LNCaP clone FGC (cell line): Measurements from ENCODE around the gene ATP1B3.

Experiments
- DNase-seq: peaks from one replicate; pipeline ENCODE4 v3.0.0-alpha.2; 2011; ENCODE audit warnings: low read depth
- H3K4me3 ChIP-seq: 2 replicates; pipeline ENCODE4 v1.5.1; 2011; ENCODE audit warnings: mild to moderate bottlenecking, low read depth, low read length, control low read depth
- TF ChIP-seq, protein P1 (sequence below): IDR thresholded peaks from 2 replicates; pipeline ENCODE4 v1.5.1; 2012; ENCODE audit warnings: mild to moderate bottlenecking; ENCODE audit not compliant: control insufficient read depth, insufficient read depth; ENCODE audit errors: extremely low read depth

Gene ATP1B3

DNA sequence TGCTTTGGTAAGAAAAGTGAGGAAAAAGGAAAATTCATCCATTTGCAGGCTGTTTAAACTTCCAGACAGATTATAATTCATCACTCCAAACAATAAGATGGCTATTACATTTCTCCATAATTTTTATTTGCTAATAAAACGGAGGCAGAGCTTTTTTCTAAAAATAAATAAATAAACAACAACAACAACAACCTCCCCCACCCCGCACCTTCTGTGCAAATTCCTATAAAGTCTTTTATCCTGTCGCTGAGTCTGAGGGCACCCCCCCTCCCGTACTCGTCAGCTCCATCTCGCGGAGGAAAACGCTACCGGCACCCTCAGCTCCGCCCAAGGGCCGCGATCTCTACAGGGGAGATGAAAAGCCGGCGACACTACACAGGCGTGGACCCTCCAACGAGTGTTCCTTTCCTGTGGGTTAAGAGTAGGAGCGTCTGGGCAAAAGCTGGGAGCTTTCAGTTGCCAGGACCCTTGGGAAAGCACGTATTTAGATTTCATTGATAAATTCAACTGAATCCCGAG is 1.0 kb upstream of the ATP1B3 start:
- DNase-seq, result no peak
- TF ChIP-seq, protein P1, sequence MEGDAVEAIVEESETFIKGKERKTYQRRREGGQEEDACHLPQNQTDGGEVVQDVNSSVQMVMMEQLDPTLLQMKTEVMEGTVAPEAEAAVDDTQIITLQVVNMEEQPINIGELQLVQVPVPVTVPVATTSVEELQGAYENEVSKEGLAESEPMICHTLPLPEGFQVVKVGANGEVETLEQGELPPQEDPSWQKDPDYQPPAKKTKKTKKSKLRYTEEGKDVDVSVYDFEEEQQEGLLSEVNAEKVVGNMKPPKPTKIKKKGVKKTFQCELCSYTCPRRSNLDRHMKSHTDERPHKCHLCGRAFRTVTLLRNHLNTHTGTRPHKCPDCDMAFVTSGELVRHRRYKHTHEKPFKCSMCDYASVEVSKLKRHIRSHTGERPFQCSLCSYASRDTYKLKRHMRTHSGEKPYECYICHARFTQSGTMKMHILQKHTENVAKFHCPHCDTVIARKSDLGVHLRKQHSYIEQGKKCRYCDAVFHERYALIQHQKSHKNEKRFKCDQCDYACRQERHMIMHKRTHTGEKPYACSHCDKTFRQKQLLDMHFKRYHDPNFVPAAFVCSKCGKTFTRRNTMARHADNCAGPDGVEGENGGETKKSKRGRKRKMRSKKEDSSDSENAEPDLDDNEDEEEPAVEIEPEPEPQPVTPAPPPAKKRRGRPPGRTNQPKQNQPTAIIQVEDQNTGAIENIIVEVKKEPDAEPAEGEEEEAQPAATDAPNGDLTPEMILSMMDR, result peak; percentile 85

DNA sequence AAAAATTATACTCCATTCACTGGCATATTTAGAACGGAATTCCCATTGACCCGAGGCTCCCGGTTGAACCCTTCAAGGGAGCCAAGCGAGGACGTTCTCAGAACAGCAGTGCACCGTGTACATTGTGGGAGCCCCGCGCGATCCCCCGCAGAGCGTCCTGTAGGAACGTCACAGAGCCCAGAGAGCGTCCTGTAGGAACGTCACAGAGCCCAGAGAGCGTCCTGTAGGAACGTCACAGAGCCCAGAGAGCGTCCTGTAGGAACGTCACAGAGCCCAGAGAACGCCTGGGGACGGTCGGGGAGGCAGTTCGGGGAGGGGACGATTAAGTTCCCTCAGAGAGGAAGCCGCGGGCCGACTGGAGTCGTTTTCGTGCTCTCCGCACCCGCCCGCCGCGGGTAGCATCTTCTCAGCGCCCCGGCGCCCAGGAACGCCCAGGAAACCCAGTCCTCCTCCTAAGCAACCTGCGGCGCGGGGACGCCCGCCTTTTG is 506 bp upstream of the ATP1B3 start:
- peak overlapping the region; percentile 82 for H3K4me3 ChIP-seq
- TF ChIP-seq, protein P1, result no peak
- DNase-seq, result no peak

More for the DNA sequence above, 1.0 kb upstream of the ATP1B3 start:
- H3K4me3 ChIP-seq, result peak overlapping the region; percentile 82

DNA sequence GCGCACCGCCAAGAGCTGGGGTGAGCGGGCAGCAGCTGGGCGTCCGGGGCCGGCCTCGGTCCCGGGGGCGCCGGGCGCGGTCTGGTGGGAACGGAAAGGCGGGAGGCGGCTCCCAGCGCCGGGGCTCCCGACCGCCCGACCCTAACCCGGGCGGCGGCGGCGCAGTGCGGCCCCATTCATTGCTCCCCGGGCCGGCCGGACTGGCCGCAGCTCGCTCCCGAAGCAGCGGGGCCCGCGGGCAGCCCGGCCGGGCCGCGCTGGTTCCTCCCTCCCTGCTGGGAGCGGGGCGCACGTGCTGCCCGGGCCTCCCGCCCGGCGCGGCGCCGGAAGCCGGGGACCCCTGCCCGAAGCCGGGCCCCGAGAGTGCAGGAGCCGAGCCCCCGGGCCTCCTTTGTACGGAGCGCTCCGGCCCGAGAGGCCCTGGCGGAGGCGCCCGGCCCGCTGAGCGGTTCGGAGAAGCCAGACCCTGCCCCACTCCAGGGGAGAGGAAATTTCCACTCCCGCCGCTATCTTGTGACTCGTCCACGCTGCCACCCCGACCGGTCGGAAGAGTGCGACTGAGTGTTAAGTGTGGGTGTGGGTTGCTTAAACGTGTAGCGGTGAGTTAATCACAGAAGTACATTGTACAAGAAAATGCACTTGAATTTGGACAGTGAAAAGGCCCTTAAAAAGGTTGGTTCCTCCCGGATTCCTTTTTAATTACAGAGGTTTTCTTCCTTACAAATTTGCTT is 613 bp downstream of the ATP1B3 start:
- TF ChIP-seq, protein P1, result no peak
- DNase-seq, result no peak
- H3K4me3 ChIP-seq, result peak overlapping the region; percentile 82

DNA sequence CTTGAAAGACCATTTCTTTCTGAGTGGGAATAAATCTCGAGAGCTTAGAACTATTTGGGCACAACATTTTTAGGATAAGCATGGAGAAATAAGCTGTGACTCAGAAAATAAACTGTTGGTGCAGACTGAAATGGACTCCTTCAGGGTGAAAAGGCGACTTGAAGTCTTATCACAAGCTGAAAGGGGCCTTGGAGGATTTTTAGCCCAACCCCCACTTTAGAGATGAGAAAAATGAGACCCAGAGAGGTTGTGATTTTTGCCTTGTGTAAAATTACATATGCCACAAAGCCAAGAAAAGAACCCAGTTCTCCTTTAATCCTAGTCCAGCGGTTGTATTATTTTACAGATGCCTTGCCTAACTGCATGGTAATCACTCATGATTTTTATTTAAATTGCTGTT is 1.5 kb downstream of the ATP1B3 start:
- peak overlapping the region; percentile 82 for H3K4me3 ChIP-seq
- TF ChIP-seq, protein P1, result no peak
- DNase-seq, result no peak

DNA sequence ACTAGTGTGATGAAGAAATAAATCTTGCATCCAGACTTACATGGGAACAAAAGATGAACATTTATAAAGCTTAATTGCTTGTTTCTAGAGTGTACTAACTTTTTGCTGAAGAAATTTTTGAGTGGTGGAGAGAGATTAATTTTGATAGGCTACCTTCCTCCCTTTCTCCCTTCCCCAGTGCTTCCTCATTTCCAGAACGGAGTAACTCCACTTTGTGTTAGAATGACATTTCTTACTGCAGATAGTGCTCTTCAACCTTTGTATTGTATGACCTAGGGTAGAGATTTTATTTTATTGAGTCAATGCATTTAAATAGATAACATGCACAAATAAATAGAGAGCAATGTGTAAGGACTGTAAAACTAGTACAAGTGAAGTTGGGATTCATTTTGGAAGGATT is 1.9 kb downstream of the ATP1B3 start:
- no peak for DNase-seq
- H3K4me3 ChIP-seq, result peak overlapping the region; percentile 82
- TF ChIP-seq, protein P1, result no peak

DNA sequence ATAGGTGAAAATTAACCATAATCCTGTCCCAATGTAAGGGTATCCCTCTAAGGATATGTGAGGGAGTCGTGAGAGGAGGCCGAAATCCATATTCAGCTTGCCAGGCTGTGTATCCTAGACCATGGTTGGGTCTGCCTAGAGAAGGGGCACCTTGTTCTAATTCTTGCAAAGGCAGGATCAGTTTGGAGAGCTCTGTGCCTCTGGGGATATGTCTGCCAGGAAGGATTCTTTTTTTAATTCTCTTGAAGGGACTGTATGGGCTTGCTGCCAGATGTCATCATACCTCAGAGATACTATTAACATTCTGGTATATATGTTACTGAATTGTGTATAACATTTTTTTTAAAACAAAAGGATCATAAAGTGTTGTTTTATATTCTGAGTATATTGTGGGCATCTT is 2.4 kb downstream of the ATP1B3 start:
- TF ChIP-seq, protein P1, result no peak
- no peak for DNase-seq
- H3K4me3 ChIP-seq, result no peak overlapping the region; the same call in 1 of the 2 replicates

DNA sequence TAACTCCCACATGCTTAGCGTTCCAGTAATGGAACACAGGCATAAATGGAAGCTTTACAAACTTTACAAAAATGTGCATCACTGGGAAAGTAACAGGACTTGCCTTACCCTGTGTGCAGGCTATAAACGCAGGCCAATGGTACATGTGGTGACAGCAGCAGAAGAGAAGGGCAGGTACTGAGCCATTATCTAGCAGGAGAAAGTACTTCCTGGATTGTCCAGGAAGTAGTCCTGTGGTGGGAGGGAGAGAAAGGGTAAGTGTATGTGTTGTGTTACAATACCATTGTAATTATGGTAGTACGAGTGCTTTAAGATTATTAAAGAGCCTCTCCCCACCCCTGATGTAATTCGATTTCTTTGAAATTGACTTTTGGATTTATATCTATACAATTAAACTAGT is 5.3 kb downstream of the ATP1B3 start:
- no peak overlapping the region for H3K4me3 ChIP-seq
- TF ChIP-seq, protein P1, result no peak
- no peak for DNase-seq
